Body of pancreas (tissue), 4 donors: ENCODE measurements around the gene HLA-F. TPM values are rescaled to one million over a fixed set of nuclear protein-coding genes. Genes with fewer than 3 reads are reported as not detected.

Experiments
- ATAC-seq: fragments of 150-250 bp; one replicate; pipeline ENCODE4 v1.9.1; 2016
- DNase-seq, 4 donors: peaks; one replicate each; pipeline ENCODE4 v3.0.0-alpha.2; 2019
- H3K27ac ChIP-seq, 4 donors: fragments of 200-600 bp; sonication (generic); 1 replicate in 3 of 4; 2 replicates in 1 of 4; pipeline versions ENCODE4 v1.5.1 to v1.6.1; 2016 to 2019; ENCODE audit warnings: mild to moderate bottlenecking in 1 of 4, mixed read lengths in 1 of 4, moderate library complexity in 1 of 4
- H3K27me3 ChIP-seq, 2 donors: fragments of 200-600 bp; sonication (generic); one replicate each; pipeline ENCODE4 v1.6.0; 2016; ENCODE audit warnings: mild to moderate bottlenecking in 1 of 2
- H3K36me3 ChIP-seq, 2 donors: fragments of 200-600 bp; sonication (generic); replicated peaks in 1 of 2; 2 replicates each; pipeline ENCODE4 v1.5.1; 2016; ENCODE audit warnings: low read depth in 2 of 2; ENCODE audit not compliant: insufficient read depth in 1 of 2
- H3K4me1 ChIP-seq: fragments of 200-600 bp; sonication (generic); one replicate; pipeline ENCODE4 v1.6.0; 2016
- H3K4me3 ChIP-seq, 2 donors: fragments of 200-600 bp; sonication (generic); 1 replicate in 1 of 2; 2 replicates in 1 of 2; pipeline ENCODE4 v1.5.1; 2016 to 2019
- H3K9me3 ChIP-seq, 3 donors: fragments of 200-600 bp; sonication (generic); 1 replicate in 2 of 3; 2 replicates in 1 of 3; pipeline ENCODE4 v1.5.1; 2016
- POLR2A ChIP-seq, 3 donors: fragments of 450-650 bp; IDR thresholded peaks; one replicate each; pipeline ENCODE4 v1.6.1; 2016; ENCODE audit warnings: antibody characterized with exemption in 3 of 3, mild to moderate bottlenecking in 2 of 3
- WGBS, 2 donors: methylation state at CpG; one replicate each; pipeline ENCODE4 v1.1.5; 2017; 5-methylcytosine and 5-hydroxymethylcytosine counted together
- intact Hi-C: fragments of 100-400 bp; cut with DNase I; formaldehyde crosslinking; loops from one replicate; pipeline ENCODE4 v1.15.1; 2023
- total RNA-seq, 2 donors: library from RNA; depleted of rRNA; stranded (reverse); fragments of >200 nt; gene quantifications; one replicate each; pipeline ENCODE4 v1.1.0, GENCODE V29; 2016
- TF ChIP-seq, protein P1 (sequence below), 7 experiments: fragments of 450-650 bp in 4 of 7; fragments of 200-600 bp in 3 of 7; sonication (generic) in 3 of 7; IDR thresholded peaks; one replicate each; pipeline ENCODE4 v1.5.1; 2016 to 2019; ENCODE audit warnings: antibody characterized with exemption in 7 of 7

The HLA-F gene
- total RNA-seq, 2 donors from 2014 or later = 25.4 to 51.7 TPM

DNA sequence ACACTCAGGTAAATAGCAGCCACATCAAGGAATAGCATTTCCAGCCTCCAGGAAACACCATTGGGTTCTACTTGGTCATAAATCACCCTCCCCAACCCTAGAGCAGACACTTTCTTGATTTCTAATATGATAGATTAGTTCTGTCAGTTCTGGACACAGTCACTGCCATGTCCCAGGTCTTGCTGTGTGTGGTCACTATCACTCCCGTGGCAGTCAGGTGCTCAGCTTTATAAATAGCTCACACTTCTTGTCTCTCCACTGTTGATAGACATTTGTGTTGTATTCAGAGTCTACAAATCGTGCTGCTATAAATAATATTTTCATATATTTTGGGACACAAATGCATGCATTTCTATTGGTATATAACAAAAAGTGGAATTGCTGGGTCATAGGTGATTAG is 13.3 kb downstream of the HLA-F start:
- Histone ChIP-seq H3K27me3 (no peaks in the 10 kb centered on the region), H3K4me3 (no peak overlapping the region), H3K9me3 (no peaks in the 10 kb centered on the region), H3K4me1 (no peaks in the 10 kb centered on the region), H3K36me3 (no peaks in the 10 kb centered on the region), H3K27ac (no peak overlapping the region)
- ATAC-seq (no peak), DNase-seq (no peak)
- TF ChIP-seq, protein P1, sequence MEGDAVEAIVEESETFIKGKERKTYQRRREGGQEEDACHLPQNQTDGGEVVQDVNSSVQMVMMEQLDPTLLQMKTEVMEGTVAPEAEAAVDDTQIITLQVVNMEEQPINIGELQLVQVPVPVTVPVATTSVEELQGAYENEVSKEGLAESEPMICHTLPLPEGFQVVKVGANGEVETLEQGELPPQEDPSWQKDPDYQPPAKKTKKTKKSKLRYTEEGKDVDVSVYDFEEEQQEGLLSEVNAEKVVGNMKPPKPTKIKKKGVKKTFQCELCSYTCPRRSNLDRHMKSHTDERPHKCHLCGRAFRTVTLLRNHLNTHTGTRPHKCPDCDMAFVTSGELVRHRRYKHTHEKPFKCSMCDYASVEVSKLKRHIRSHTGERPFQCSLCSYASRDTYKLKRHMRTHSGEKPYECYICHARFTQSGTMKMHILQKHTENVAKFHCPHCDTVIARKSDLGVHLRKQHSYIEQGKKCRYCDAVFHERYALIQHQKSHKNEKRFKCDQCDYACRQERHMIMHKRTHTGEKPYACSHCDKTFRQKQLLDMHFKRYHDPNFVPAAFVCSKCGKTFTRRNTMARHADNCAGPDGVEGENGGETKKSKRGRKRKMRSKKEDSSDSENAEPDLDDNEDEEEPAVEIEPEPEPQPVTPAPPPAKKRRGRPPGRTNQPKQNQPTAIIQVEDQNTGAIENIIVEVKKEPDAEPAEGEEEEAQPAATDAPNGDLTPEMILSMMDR (IDR thresholded peaks at IDR 0.05) = no peak
- no peak for TF ChIP-seq POLR2A (IDR thresholded peaks at IDR 0.05)
- whole genome bisulfite sequencing, 2 donors = 42 to 54% methylated on average over 2 of the region's 2 CpGs
- intact Hi-C loops = no loop called here

DNA sequence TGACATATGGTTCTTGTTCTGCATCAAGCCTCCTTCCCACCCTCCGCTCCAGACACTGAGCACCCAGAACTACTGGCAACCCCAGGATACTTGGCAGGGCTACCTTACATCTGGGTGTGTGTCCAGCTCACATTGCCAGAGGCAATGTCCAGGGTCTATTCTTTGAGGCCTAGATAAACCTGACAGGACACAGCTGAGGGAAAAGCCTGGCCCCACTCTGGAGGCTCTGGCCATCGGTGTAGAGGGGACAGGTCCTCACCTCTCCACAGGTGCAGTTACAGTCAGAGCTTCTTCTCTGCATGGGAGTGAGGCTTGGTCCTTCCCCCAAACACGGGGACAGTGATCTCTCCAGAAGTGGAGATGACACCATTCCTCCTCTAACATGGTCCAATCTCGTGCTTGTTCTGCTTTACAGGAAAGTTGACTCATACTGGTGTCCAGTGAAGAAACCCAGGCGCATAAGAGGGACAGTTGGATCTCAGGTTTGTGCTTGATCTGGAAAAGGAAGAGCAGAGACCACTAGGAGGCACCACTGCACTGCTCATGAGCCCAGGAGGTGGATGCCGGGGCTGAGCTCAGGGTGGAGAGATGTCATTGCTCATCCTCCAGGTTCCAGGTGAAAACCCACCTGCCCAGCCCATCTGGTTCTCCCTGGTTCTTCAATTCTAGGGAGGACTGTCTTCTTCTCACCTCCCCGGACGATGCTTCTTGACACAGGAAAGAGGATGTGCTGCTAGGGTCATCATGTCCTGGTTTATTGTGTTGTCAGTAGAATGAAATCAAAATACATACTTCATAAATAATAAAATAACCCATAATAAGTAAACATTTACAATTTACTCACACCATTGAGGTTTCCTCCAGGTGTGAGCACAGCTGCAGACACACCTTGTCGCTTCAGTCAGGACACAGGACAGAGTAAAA is 14.7 kb downstream of the HLA-F start:
- H3K36me3 ChIP-seq = no peaks in the 10 kb centered on the region
- no peaks in the 10 kb centered on the region for H3K9me3 ChIP-seq
- H3K27me3 ChIP-seq = no peaks in the 10 kb centered on the region
- intact Hi-C loops = no loop called here
- H3K4me1 ChIP-seq = no peaks in the 10 kb centered on the region
- TF ChIP-seq, protein P1 (IDR thresholded peaks at IDR 0.05) = peak; percentile 51 to 84 (median 76)
- TF ChIP-seq POLR2A (IDR thresholded peaks at IDR 0.05) = no peak
- H3K4me3 ChIP-seq = no peak overlapping the region
- WGBS, 2 donors = 34 to 47% methylated on average over 7 to 9 of the region's 9 CpGs
- H3K27ac ChIP-seq = no peak overlapping the region
- ATAC-seq (peak; percentile 80), DNase-seq (peak; percentile 74 to 84 (median 80))

DNA sequence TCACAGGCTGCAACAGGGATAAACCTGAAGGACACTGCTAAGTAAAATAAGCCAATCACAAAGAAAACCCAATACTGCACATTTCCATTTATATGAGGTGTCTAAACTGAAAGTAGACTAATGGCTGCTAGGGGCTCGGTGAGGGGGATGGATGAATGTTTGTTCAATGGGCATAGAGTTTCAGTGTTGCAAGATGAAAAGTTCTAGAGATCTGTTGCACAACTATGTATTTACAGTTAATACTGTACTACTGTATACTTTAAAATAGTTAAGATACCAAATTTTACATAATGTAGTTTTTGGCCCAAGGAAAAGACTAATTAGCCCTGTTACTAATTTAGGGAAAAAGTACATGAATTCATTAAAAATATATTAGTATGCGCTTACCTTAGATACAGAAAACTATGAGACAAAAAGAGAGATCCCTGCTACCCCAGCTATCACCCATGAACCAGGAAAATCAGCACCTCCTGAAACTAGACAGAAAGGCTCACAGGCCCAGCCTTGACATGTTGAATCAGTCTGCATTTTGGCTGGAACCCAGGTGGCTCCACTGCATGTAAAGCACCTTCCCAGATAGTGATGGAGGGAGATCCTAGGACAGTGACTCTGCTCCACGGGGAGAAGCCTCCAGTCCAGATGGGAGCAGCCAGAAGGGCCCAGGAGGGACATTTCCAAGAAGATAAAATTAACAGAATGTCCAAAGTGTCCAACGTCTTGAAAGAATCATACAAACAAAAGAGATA is 16.1 kb downstream of the HLA-F start:
- Histone ChIP-seq H3K27ac (no peak overlapping the region), H3K4me1 (no peaks in the 10 kb centered on the region), H3K9me3 (no peaks in the 10 kb centered on the region), H3K27me3 (no peaks in the 10 kb centered on the region), H3K36me3 (no peaks in the 10 kb centered on the region), H3K4me3 (no peak overlapping the region)
- DNase-seq (no peak), ATAC-seq (no peak)
- intact Hi-C loops = no loop called here
- 57 to 61% methylated on average over 4 of the region's 4 CpGs for WGBS, 2 donors
- TF ChIP-seq, protein P1 (IDR thresholded peaks at IDR 0.05) = no peak
- TF ChIP-seq POLR2A (IDR thresholded peaks at IDR 0.05) = no peak

DNA sequence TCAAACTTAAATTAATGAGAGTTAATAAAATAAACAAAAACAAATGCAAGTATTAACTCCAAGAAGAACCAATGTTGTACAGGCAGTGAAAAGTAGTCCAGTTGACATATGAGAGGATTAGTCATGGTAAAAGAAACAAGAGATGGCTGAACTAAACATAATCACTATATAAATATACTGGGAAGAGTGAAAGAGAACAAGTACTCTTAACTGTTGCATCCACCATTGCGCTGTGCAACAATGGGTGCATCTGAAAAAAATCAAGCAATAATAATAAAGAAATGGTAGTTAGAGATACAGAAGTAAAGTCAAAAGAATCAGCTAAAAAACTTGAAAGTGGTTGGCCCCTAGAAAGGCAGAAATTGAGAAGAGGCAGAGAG is 16.6 kb downstream of the HLA-F start:
- Histone ChIP-seq H3K4me1 (no peaks in the 10 kb centered on the region), H3K36me3 (no peaks in the 10 kb centered on the region), H3K4me3 (no peak overlapping the region), H3K27me3 (no peaks in the 10 kb centered on the region), H3K27ac (no peak overlapping the region), H3K9me3 (no peaks in the 10 kb centered on the region)
- TF ChIP-seq POLR2A (IDR thresholded peaks at IDR 0.05) = no peak
- TF ChIP-seq, protein P1 (IDR thresholded peaks at IDR 0.05) = no peak
- ATAC-seq (no peak), DNase-seq (no peak)
- 94 to 97% methylated on average over 1 of the region's 1 CpG for WGBS, 2 donors
- intact Hi-C loops = loop anchor here (5.0 kb wide), 1 partner anchor 92 kb away; no protein-coding TSS in a partner anchor
